ENCODE results near the gene CCNA1.

- no peak for TF ChIP-seq GATA3 (IDR thresholded peaks at IDR 0.05; ENCODE audit: low read depth, low read length)
- TF ChIP-seq GATA2 (IDR thresholded peaks at IDR 0.05; ENCODE audit: low read depth, low read length), result no peak
Observed at GRCh38 chr13:36445891-36446351, 13.6 kb downstream of the CCNA1 start.

Measured in SH-SY5Y (cell line).